SIG-M5 (cell line): ENCODE results near the gene PARVB.
"Not testable (repeated sequence)": the region's sequence is repeated elsewhere in the genome, so short reads cannot be mapped to it uniquely, and the experiment has no call there.

Experiments
- DNase-seq: peaks from one replicate; lab custom pipeline; 2025; lab: John Stamatoyannopoulos, UW

PARVB gene

GRCh38 chr22:43998679-43999264 is 25.3 kb upstream of the PARVB start:
- no peak for DNase-seq

- DNase-seq, result no peak
These were observed 24.7 kb upstream of the PARVB start for GRCh38 chr22:43999378-43999777.

- DNase-seq, result no peak
These were observed 24.0 kb upstream of the PARVB start for GRCh38 chr22:44000123-44000522.

- DNase-seq, result no peak
These were observed 22.6 kb upstream of the PARVB start for GRCh38 chr22:44001521-44001920.

- DNase-seq, result no peak
These were observed 21.8 kb upstream of the PARVB start for GRCh38 chr22:44002324-44002723.

GRCh38 chr22:44002997-44003396 is 21.1 kb upstream of the PARVB start:
- no peak for DNase-seq

- no peak for DNase-seq
These were observed 20.5 kb upstream of the PARVB start for GRCh38 chr22:44003405-44004103.

- no peak for DNase-seq
These were observed 20.0 kb upstream of the PARVB start for GRCh38 chr22:44004104-44004460.

GRCh38 chr22:44005524-44005923 is 18.6 kb upstream of the PARVB start:
- peak; percentile 54 for DNase-seq

- DNase-seq, result no peak
These were observed 11.9 kb upstream of the PARVB start for GRCh38 chr22:44012162-44012561.

- no peak for DNase-seq
These were observed 11.5 kb upstream of the PARVB start for GRCh38 chr22:44012591-44012990.

- DNase-seq, result no peak
These were observed 9.9 kb upstream of the PARVB start for GRCh38 chr22:44014241-44014640.

- not testable (repeated sequence) for DNase-seq
These were observed 7.5 kb upstream of the PARVB start for GRCh38 chr22:44016586-44016985.

- no peak for DNase-seq
These were observed 5.5 kb upstream of the PARVB start for GRCh38 chr22:44018594-44018993.

- DNase-seq, result no peak
These were observed 4.7 kb upstream of the PARVB start for GRCh38 chr22:44019416-44019815.

GRCh38 chr22:44019846-44020245 is 4.3 kb upstream of the PARVB start:
- no peak for DNase-seq

- no peak for DNase-seq
These were observed 3.1 kb upstream of the PARVB start for GRCh38 chr22:44020981-44021380.

GRCh38 chr22:44023404-44024287 is 456 bp upstream of the PARVB start:
- no peak for DNase-seq

- DNase-seq, result peak; percentile 60
These were observed 1.3 kb downstream of the PARVB start for GRCh38 chr22:44025171-44026065.

- DNase-seq, result no peak
These were observed 2.0 kb downstream of the PARVB start for GRCh38 chr22:44026066-44026629.

GRCh38 chr22:44026630-44027511 is 2.8 kb downstream of the PARVB start:
- peak; percentile 52 for DNase-seq
